Activated CD4-positive, alpha-beta memory T cell treated with anti-CD3 and anti-CD28 coated beads, Interleukin-2, amount 10 ng/mL, durations not matched to agents 7 days and 5 days (primary cell): ENCODE results near the gene PARVA. TPM values are rescaled to one million over a fixed set of nuclear protein-coding genes. Genes with fewer than 3 reads are reported as not detected.

Experiments
- CTCF ChIA-PET: fragments of 350-600 bp; sonication (Branson Sonifier 250); formaldehyde crosslinking; loops from one replicate; lab custom pipeline; 2021; ENCODE audit warnings: antibody characterized with exemption, inconsistent platforms; lab: Charles Lee
- POLR2A ChIA-PET: fragments of 350-600 bp; sonication (Branson Sonifier 250); formaldehyde crosslinking; loops from one replicate; lab custom pipeline; 2021; ENCODE audit warnings: antibody characterized with exemption; lab: Charles Lee
- DNase-seq: peaks from one replicate; pipeline ENCODE4 v3.0.0-alpha.2; 2020
- H3K27ac Mint-ChIP-seq: one replicate; pipeline ENCODE4 v1.8.0; 2021; ENCODE audit warnings: mild to moderate bottlenecking, mixed read lengths
- H3K27me3 Mint-ChIP-seq: one replicate; pipeline ENCODE4 v1.8.0; 2021; ENCODE audit warnings: mixed read lengths
- H3K36me3 Mint-ChIP-seq: one replicate; pipeline ENCODE4 v1.8.0; 2021; ENCODE audit warnings: low read depth, mixed read lengths
- H3K4me1 Mint-ChIP-seq: one replicate; pipeline ENCODE4 v1.8.0; 2021; ENCODE audit warnings: mixed read lengths
- H3K4me3 Mint-ChIP-seq: one replicate; pipeline ENCODE4 v1.8.0; 2021; ENCODE audit warnings: mild to moderate bottlenecking, mixed read lengths
- H3K9me3 Mint-ChIP-seq: one replicate; pipeline ENCODE4 v1.8.0; 2021; ENCODE audit warnings: mixed read lengths
- total RNA-seq, 2 experiments: library from RNA; stranded (reverse); gene quantifications; one replicate each; pipeline ENCODE4 v1.2.3, GENCODE V29; 2021

The PARVA gene
- total RNA-seq, 2 experiments from 2014 or later: 0.10 to 0.18 TPM

DNA sequence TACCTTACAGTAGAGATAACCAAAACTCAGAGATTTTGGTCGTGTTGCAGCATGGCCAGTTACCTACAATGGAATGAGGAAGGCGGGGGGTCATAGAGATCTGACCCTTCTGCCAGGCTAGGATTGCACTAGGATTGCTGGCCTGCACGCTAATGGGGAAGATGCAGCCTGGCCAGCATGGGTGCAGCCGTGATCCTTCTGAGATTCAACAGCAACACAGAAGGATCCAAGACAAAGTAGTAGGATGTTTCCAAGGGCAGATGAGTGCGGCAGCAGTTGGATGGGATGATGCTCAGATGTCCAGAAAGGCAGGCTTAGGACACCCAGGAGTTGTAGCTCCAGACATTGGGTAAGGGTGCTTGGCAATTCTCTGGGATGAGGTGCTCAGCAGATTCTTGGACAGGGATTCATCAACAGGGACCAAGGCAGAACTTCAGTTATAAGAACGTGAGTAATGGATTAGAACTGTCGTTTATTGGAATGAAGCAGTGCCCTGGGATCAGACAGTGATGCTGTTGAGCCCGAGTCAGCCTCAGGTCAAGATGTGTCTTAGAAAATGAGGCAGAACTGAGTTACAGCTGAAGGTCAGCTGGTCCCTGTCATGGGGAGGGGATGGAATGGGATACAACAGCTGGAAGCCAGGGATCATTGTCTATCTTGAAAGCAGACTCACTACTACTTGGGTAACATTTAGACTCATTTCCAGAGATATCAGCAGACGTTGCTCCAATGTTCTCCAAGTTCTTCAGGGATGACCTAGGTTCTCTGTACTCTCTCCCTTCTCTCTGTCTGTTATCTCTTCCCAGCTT lies 71.0 kb downstream of the PARVA start:
- ChIA-PET CTCF (no interaction called here), POLR2A (no interaction called here)
- H3K9me3 Mint-ChIP-seq: no peaks in the 10 kb centered on the region
- H3K27me3 Mint-ChIP-seq: no peaks in the 10 kb centered on the region
- H3K36me3 Mint-ChIP-seq: no peaks in the 10 kb centered on the region
- no peaks in the 10 kb centered on the region for H3K4me1 Mint-ChIP-seq
- no peak overlapping the region for H3K27ac Mint-ChIP-seq
- no peak for DNase-seq
- no peak overlapping the region for H3K4me3 Mint-ChIP-seq

DNA sequence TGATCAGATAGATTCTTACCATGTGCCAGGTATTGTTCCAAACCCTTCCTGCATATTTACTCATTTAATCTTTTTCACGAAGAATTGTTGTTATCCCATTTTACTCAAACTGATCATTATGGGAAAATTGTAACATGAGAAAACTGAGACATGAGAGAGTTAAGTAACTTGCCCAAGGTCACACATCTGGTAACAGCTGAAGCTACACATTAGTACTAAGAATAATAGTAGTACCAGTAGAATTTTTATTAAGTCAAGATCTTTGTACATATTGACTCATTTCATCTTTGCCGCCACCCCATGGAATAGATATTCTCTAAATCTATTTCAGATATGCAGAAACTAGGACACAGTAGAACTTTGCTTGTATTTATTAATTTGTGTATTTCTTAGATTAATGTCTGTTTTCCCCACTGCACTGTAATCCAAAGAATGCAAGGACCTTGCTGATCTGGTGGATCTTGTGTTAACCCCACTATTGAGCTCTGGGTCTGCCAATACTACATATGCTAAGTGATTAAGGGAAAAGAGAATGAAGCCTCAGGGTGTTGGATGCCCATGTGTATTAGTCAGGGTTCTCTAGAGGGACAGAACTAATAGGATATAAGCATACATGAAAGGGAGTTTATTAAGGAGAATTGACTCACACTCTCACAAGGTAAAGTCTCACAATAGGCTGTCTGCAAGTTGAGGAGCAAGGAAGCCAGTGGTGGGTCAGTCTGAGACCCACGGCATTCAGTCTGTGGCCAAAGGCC lies 72.8 kb downstream of the PARVA start:
- H3K27me3 Mint-ChIP-seq: peaks cover 2% of the 10 kb centered on the region
- no peak overlapping the region for H3K27ac Mint-ChIP-seq
- ChIA-PET POLR2A (no interaction called here), CTCF (no interaction called here)
- no peak overlapping the region for H3K4me3 Mint-ChIP-seq
- no peak for DNase-seq
- no peaks in the 10 kb centered on the region for H3K9me3 Mint-ChIP-seq
- H3K36me3 Mint-ChIP-seq: no peaks in the 10 kb centered on the region
- no peaks in the 10 kb centered on the region for H3K4me1 Mint-ChIP-seq

DNA sequence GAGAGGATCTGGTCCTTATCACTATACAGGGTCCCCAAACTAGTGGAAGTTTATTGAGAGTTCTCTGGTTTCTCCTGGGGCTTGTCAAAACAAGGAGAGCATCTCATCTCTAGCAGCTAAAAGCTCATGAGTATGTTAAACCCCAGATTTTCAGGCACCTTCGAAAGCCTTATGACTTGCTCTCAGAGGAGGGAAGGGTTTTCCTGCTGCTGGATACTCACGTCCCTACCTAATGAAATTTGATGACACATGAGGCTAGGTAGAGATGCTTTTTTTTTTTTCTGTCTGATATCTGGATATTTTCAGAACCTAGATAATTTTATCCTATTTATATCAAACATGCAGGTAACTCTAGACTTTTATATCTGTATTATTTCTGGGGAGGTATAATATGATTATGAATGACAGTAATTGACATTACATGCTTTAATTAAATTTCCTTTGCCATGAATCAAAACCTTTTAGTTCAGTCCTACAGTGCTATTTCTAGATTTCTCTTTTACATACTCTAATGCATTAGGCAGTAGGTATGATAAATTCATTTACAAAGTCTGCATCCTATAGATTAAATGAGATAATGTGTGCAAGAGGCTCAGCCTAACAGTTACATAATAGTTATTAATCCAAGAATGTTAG lies 73.9 kb downstream of the PARVA start:
- H3K36me3 Mint-ChIP-seq: no peaks in the 10 kb centered on the region
- H3K4me3 Mint-ChIP-seq: no peak overlapping the region
- no peak for DNase-seq
- CTCF ChIA-PET: no interaction called here
- no peak overlapping the region for H3K27ac Mint-ChIP-seq
- H3K9me3 Mint-ChIP-seq: no peaks in the 10 kb centered on the region
- no peaks in the 10 kb centered on the region for H3K4me1 Mint-ChIP-seq
- H3K27me3 Mint-ChIP-seq: peaks cover 2% of the 10 kb centered on the region
- POLR2A ChIA-PET: no interaction called here

DNA sequence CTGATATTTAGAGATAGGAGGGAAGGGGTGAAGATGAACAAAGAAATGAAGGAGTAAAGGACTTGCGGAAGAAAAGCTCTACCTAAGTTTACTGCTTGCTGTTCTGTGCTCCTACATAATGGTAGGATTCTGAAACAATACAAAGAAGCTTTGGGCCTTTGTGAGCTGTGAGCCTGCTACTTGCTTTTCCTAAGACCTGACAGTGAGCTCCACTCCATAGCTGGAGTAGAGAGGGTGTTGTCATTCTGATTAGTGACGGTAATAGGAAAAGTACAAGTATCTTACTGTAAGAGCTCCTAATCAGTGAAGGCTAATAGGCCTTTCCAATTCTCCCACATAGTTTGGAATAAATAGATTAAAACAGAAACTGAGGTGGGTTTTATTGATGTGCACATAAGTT lies 75.9 kb downstream of the PARVA start:
- no peaks in the 10 kb centered on the region for H3K9me3 Mint-ChIP-seq
- H3K27ac Mint-ChIP-seq: no peak overlapping the region
- ChIA-PET CTCF (no interaction called here), POLR2A (no interaction called here)
- no peaks in the 10 kb centered on the region for H3K36me3 Mint-ChIP-seq
- H3K4me1 Mint-ChIP-seq: no peaks in the 10 kb centered on the region
- H3K27me3 Mint-ChIP-seq: peaks cover 2% of the 10 kb centered on the region
- no peak overlapping the region for H3K4me3 Mint-ChIP-seq
- DNase-seq: no peak

DNA sequence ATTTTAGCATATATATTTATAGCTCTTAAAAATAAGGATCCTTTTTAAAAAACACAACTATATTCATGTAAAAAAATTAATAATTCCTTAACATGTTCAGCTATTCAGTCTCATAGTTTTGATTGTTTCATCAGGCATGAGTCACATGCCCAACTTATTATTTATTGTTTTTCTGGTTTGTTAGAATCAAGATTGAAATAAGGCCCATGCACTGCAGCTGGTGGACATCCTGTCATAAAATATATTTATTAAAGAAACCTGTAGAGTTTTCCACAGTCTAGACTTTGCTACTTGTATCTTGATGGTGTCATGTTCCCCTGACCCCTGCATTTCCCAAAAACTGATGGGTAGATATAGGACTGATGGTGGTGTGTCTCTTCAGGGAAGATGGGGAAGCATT lies 77.4 kb downstream of the PARVA start:
- Mint-ChIP-seq H3K9me3 (no peaks in the 10 kb centered on the region), H3K4me3 (no peak overlapping the region), H3K4me1 (no peaks in the 10 kb centered on the region), H3K27ac (no peak overlapping the region), H3K36me3 (no peaks in the 10 kb centered on the region), H3K27me3 (peaks cover 2% of the 10 kb centered on the region)
- POLR2A ChIA-PET: no interaction called here
- DNase-seq: no peak
- CTCF ChIA-PET: no interaction called here

DNA sequence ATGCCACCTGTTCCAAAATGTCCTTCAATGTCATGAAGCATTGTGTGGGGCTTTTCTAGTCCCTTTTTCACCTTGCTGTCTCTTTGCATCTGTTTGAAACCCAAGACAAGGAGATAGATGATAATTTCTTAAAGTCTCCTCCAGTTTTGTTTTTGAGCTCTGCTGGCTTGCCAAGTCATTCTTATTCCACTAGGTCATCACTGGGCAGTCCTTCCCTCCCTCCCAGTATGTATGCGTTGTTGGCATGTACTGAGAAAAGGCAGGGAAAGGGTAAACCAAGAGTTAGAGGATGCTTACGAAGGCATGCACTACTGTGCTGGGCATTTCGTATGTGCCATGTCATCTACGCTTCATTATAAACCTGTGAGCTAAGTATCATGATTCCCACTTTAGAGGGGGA lies 78.6 kb downstream of the PARVA start:
- no peaks in the 10 kb centered on the region for H3K4me1 Mint-ChIP-seq
- ChIA-PET POLR2A (no interaction called here), CTCF (interaction anchor here (0.6 to 1.0 kb wide), 2 partner anchors 126 to 433 kb away, joined by 3 to 4 read pairs; no protein-coding TSS in a partner anchor)
- no peak for DNase-seq
- H3K9me3 Mint-ChIP-seq: no peaks in the 10 kb centered on the region
- H3K27ac Mint-ChIP-seq: no peak overlapping the region
- H3K36me3 Mint-ChIP-seq: no peaks in the 10 kb centered on the region
- H3K27me3 Mint-ChIP-seq: peaks cover 2% of the 10 kb centered on the region
- H3K4me3 Mint-ChIP-seq: no peak overlapping the region

DNA sequence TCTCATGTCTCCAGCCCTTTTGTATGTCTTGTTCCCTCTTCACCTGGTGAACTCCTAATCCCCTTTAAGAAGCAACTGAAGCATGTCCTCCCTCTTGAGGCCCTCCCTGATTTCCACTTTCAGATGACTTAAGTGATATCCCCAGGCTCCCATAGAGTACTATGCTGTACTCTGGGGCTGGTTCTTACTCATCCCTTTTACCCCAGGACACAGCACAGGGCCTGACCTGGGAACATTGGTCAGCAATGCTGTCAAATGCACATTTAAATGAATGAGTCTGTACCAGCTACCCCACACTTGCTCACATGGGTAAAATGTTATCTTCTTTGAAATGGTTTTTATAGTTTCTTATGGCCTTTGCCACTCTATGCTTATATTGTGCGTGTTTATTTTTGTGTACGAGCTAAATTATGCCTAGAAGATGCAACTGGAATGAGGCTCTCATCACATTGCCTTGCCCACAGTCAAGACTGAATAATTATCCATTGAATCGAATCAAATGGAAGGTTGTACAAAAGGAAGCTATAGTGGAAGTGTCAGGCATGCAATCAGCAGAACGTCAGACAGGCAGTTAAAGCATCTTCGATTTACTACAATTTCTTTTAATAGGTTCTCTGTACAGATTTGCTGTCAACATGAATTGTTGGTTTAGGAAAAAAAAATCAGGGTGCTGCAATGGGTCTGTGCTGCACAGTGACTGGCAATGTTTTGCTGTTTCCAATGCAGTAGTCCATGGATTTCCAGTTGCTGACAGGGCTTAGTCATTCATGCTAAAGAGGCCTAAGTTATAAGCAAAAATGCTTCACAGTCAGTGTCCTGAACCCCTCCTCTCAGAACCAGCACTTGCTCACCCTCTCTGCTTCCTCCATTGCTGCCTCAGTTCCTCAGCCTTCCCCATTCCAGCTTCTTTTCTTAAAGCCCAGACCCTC lies 79.5 kb downstream of the PARVA start:
- Mint-ChIP-seq H3K27ac (no peak overlapping the region), H3K4me1 (no peaks in the 10 kb centered on the region), H3K4me3 (no peak overlapping the region), H3K9me3 (no peaks in the 10 kb centered on the region), H3K27me3 (peaks cover 2% of the 10 kb centered on the region), H3K36me3 (no peaks in the 10 kb centered on the region)
- CTCF ChIA-PET: interaction anchor here (0.6 kb wide), 1 partner anchor 127 kb away, joined by 4 read pairs; no protein-coding TSS in a partner anchor
- DNase-seq: no peak
- POLR2A ChIA-PET: no interaction called here

DNA sequence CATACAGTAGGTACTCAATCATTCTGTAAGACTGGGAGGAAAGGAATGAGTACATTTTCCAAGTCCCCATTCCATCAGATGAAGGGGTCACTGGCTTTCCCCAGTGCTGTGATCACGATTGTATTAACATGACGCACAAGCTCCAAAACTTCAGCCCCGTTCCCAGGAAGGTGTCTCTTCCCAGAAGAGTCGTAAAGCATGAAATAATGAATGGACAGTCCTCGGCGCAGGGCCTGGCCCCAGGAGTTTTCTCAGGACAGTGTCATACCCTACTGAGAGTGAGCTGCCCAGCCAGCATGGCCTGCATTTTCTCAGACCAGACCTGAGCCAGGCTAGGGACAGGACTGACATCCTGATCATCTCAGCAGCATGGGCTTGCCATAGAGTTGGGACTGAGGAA lies 80.7 kb downstream of the PARVA start:
- POLR2A ChIA-PET: no interaction called here
- Mint-ChIP-seq H3K4me3 (no peak overlapping the region), H3K36me3 (no peaks in the 10 kb centered on the region), H3K27me3 (peaks cover 2% of the 10 kb centered on the region), H3K9me3 (no peaks in the 10 kb centered on the region), H3K27ac (no peak overlapping the region), H3K4me1 (no peaks in the 10 kb centered on the region)
- CTCF ChIA-PET: no interaction called here
- no peak for DNase-seq

DNA sequence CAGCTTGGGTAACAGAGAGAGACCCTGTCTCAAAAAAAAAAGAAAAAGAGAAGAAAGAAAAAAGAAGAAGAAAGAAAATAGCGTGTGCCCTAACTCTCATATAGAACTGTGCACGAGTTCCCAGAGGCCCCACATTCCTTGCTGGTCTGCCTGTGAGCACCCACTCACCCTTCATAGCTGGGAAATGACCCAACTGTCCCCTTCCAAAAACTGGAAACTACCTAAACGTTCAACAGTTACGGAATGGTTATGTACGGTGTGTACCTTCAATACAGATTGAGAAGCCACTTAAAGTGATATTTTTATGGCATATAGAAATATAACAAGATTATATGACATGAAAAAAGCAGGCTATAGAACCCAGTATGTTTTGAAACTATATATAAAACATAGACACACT lies 82.0 kb downstream of the PARVA start:
- Mint-ChIP-seq H3K4me1 (no peaks in the 10 kb centered on the region), H3K4me3 (no peak overlapping the region), H3K36me3 (no peaks in the 10 kb centered on the region), H3K27me3 (peaks cover 6% of the 10 kb centered on the region), H3K27ac (no peak overlapping the region), H3K9me3 (no peaks in the 10 kb centered on the region)
- ChIA-PET CTCF (interaction anchor here (0.6 kb wide), 1 partner anchor 40 kb away, joined by 3 read pairs; no protein-coding TSS in a partner anchor), POLR2A (no interaction called here)
- DNase-seq: no peak

DNA sequence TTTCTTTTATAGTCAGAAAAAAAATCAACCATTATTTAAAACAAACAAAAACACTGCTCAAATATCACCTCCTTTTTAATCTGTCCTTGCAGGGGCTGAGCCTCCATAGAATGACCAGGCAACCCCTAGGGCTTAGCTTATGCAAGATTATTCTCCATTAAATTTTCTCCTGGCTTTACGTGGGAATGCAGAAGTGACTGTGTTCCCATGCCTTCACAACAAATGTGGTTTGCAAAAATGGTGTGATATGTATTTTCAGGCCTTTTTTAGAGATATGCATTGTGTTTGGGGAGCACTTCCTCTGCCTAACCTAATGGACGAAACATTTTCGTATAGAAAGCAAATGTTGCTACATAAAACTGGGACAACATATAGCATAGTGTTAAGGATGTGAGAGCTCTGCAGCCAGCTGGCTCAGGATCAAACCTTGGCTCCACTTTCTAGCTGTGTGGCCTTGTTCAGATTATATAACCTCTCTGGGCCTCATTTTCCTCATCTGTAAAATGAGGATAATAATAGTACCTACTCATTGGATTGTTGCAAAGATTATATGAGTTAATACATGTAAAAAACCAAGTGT lies 82.6 kb downstream of the PARVA start:
- H3K36me3 Mint-ChIP-seq: no peaks in the 10 kb centered on the region
- no peak for DNase-seq
- no peaks in the 10 kb centered on the region for H3K9me3 Mint-ChIP-seq
- no peak overlapping the region for H3K27ac Mint-ChIP-seq
- CTCF ChIA-PET: no interaction called here
- POLR2A ChIA-PET: no interaction called here
- no peaks in the 10 kb centered on the region for H3K4me1 Mint-ChIP-seq
- H3K4me3 Mint-ChIP-seq: no peak overlapping the region
- H3K27me3 Mint-ChIP-seq: peaks cover 5% of the 10 kb centered on the region

DNA sequence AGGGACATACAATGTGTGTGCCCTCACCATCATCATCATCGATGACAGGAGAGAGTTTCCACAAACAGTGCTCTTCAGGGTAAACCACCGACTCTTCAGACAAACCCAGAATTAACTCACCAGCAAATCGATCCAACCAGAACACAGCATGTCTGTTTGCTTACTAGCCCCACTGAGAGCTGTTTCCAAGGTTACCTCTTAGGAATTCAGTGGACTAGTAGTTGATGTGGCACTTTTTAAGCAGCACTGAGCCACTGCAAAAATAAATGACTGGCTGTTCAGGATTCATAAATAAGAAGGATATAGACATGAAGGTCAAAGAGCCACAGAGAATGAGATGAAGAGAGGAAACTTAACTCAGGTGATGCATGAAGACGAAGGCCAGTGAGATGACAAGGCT lies 83.1 kb downstream of the PARVA start:
- no peaks in the 10 kb centered on the region for H3K9me3 Mint-ChIP-seq
- H3K36me3 Mint-ChIP-seq: no peaks in the 10 kb centered on the region
- no peak overlapping the region for H3K27ac Mint-ChIP-seq
- ChIA-PET CTCF (no interaction called here), POLR2A (no interaction called here)
- H3K27me3 Mint-ChIP-seq: peaks cover 4% of the 10 kb centered on the region
- no peaks in the 10 kb centered on the region for H3K4me1 Mint-ChIP-seq
- DNase-seq: no peak
- no peak overlapping the region for H3K4me3 Mint-ChIP-seq

DNA sequence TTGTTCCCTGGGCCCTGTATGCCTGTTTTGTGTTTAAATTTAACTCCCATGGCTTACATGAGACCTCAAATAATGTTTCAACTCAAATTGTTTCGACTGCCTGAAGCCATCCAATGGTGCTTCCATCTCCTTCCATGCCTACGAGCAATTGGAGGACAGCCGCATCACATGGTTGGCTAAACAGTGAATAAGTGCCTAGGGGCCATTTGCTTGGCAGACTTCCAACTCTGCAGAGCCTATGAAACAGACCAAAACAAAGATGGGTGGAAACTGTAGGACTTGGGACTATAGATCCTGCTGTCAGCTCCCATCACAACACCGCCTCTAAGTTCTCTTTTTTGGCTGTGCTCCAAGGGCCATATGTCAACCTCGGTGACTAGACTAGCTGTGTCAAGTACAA lies 84.1 kb downstream of the PARVA start:
- no peak for DNase-seq
- no peaks in the 10 kb centered on the region for H3K36me3 Mint-ChIP-seq
- no peaks in the 10 kb centered on the region for H3K9me3 Mint-ChIP-seq
- ChIA-PET POLR2A (no interaction called here), CTCF (no interaction called here)
- peaks cover 4% of the 10 kb centered on the region for H3K27me3 Mint-ChIP-seq
- no peak overlapping the region for H3K4me3 Mint-ChIP-seq
- no peak overlapping the region for H3K27ac Mint-ChIP-seq
- no peaks in the 10 kb centered on the region for H3K4me1 Mint-ChIP-seq
